ENCODE data around the gene CXorf51B. TPM values are rescaled to one million over a fixed set of nuclear protein-coding genes. Genes with fewer than 3 reads are reported as not detected.
"Not testable (repeated sequence)": the region's sequence is repeated elsewhere in the genome, so short reads cannot be mapped to it uniquely, and the experiment has no call there.

Gene CXorf51B
- not detected for total RNA-seq

DNA sequence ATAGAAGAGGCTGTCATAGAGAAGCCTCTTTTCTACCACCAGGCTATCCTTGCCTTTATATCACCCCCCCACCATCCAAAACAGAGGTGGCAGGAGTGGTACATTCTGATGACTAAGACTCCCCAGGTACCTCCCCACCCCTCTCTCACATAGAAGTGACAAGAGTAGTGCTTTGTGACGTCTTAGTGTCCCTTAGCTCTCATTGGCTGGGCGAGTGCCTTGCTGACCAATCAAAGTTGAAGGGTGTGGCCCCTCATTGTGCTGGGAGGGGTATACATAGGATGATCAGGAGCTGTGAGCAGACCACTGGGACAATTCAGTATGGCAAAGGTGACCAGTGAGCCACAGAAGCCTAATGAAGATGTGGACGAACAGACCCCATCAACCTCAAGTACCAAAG, at the start of gene CXorf51B:
Gene CXorf51B (plus strand): TSS at position 301 of the 400 bp plus-strand sequence. CDS start 21 bp downstream, at position 322.
- intact Hi-C loops (cut with DNase I); H3K27me3 ChIP-seq; H3K36me3 ChIP-seq; DNase-seq (ENCODE audit: low spot score in 2 of 2); H3K9me3 ChIP-seq; H3K27ac ChIP-seq; H3K4me3 ChIP-seq; H3K4me1 ChIP-seq: not testable (repeated sequence)

DNA sequence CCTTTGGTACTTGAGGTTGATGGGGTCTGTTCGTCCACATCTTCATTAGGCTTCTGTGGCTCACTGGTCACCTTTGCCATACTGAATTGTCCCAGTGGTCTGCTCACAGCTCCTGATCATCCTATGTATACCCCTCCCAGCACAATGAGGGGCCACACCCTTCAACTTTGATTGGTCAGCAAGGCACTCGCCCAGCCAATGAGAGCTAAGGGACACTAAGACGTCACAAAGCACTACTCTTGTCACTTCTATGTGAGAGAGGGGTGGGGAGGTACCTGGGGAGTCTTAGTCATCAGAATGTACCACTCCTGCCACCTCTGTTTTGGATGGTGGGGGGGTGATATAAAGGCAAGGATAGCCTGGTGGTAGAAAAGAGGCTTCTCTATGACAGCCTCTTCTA, 5.1 kb downstream of the CXorf51B start, which contains the start of gene CXorf51A:
Gene CXorf51A (minus strand): TSS at position 101 of the 400 bp plus-strand sequence. CDS start 21 bp downstream, at position 80.
- H3K4me3 ChIP-seq; intact Hi-C loops (cut with DNase I); H3K9me3 ChIP-seq; H3K27ac ChIP-seq; H3K4me1 ChIP-seq; DNase-seq (ENCODE audit: low spot score in 2 of 2); H3K27me3 ChIP-seq; H3K36me3 ChIP-seq: not testable (repeated sequence)

DNA sequence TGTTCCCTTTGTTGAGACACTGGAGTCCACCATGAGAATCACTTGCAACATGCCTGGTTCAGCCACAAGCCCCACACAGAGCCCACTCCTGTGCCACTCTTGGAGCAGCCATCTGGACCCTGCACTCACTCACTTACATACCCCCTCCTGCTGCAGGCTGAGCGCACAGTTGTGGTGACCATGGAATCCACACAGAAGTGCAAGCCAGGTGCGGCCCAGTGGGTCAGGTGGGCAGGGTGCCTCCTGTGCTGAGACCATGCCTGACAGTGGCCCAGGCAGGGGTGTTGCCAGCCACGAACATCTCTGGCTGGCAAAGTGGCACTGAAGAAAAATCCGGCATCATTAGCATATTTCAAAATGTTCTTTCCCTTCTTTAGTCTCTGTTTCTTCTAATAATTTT, 22.4 kb downstream of the CXorf51B start:
- DNase-seq (ENCODE audit: low spot score in 2 of 2) = no peak
- intact Hi-C loops (cut with DNase I) = loop anchor here (1.0 kb wide), 1 partner anchor 10 kb away; no protein-coding TSS in a partner anchor

DNA sequence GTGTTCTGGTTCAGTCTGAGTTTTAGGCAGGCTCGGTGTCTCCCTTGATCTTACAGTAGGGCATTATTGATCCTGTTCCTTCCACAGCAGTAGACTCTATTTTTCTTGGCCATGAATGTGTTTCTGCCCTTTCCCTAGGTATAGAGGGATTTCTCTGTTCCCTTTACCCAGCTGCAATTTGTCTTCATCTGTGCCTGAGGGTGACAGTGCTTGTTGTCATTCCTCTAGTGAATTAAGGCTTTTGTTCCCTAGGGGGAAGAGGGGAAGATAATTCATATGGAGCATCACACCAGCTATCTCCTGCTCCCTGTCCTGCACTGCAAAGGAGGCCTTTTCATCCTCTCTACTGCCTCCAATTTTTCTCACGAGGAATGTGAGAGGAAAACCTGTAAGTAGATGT, 44.7 kb downstream of the CXorf51B start:
- TF ChIP-seq, protein P1, sequence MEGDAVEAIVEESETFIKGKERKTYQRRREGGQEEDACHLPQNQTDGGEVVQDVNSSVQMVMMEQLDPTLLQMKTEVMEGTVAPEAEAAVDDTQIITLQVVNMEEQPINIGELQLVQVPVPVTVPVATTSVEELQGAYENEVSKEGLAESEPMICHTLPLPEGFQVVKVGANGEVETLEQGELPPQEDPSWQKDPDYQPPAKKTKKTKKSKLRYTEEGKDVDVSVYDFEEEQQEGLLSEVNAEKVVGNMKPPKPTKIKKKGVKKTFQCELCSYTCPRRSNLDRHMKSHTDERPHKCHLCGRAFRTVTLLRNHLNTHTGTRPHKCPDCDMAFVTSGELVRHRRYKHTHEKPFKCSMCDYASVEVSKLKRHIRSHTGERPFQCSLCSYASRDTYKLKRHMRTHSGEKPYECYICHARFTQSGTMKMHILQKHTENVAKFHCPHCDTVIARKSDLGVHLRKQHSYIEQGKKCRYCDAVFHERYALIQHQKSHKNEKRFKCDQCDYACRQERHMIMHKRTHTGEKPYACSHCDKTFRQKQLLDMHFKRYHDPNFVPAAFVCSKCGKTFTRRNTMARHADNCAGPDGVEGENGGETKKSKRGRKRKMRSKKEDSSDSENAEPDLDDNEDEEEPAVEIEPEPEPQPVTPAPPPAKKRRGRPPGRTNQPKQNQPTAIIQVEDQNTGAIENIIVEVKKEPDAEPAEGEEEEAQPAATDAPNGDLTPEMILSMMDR (IDR thresholded peaks at IDR 0.05) = no peak
- Histone ChIP-seq H3K9me3 (no peaks in the 10 kb centered on the region), H3K4me3 (no peak overlapping the region), H3K4me1 (no peaks in the 10 kb centered on the region), H3K27ac (no peak overlapping the region), H3K27me3 (no peaks in the 10 kb centered on the region), H3K36me3 (no peaks in the 10 kb centered on the region)
- intact Hi-C loops (cut with DNase I) = no loop called here
- DNase-seq (ENCODE audit: low spot score in 2 of 2) = no peak

More for the DNA sequence above, 22.4 kb downstream of the CXorf51B start:
- Histone ChIP-seq H3K4me3 (no peak overlapping the region), H3K27me3 (no peaks in the 10 kb centered on the region), H3K27ac (no peak overlapping the region), H3K9me3 (no peaks in the 10 kb centered on the region), H3K4me1 (no peaks in the 10 kb centered on the region), H3K36me3 (no peaks in the 10 kb centered on the region)
- TF ChIP-seq, protein P1 (IDR thresholded peaks at IDR 0.05) = no peak

Other genes with a start within 250 kb of the CXorf51B start
- gene CXorf51A, start 5.0 kb downstream of the CXorf51B start, total RNA-seq = not detected

Measured in ascending aorta (tissue), 2 donors.